Heart right ventricle (tissue), 16 donors: ENCODE data around the gene NBEA. TPM values are rescaled to one million over a fixed set of nuclear protein-coding genes. Genes with fewer than 3 reads are reported as not detected.

ENCODE experiments used
- ATAC-seq, 8 donors: fragments of 200-7000 bp; cut with Tn5 transposase; one replicate each; pipeline ENCODE4 v1.9.1; 2020; ENCODE audit warnings: mild to moderate bottlenecking in 8 of 8, moderate library complexity in 8 of 8, moderate number of reproducible peaks in 1 of 8
- DNase-seq, 2 donors: peaks; one replicate each; pipeline ENCODE4 v3.0.0-alpha.2; 2020
- H3K27ac ChIP-seq, 10 donors: fragments of 200-600 bp; sonication (generic) in 2 of 10; one replicate each; pipeline versions ENCODE4 v1.5.0 to v1.8.0; 2020 to 2022; ENCODE audit warnings: mild to moderate bottlenecking in 3 of 10
- H3K27me3 ChIP-seq, 7 donors: fragments of 200-600 bp; one replicate each; pipeline ENCODE4 v1.8.0; 2021 to 2022; ENCODE audit warnings: mild to moderate bottlenecking in 2 of 7
- H3K36me3 ChIP-seq, 9 donors: fragments of 200-600 bp; sonication (generic) in 1 of 9; one replicate each; pipeline versions ENCODE4 v1.5.0 to v1.8.0; 2020 to 2022; ENCODE audit warnings: mild to moderate bottlenecking in 2 of 9
- H3K4me1 ChIP-seq, 9 donors: fragments of 200-600 bp; sonication (generic) in 1 of 9; one replicate each; pipeline versions ENCODE4 v1.5.0 to v1.8.0; 2020 to 2022; ENCODE audit warnings: mild to moderate bottlenecking in 4 of 9
- H3K4me3 ChIP-seq, 10 donors: fragments of 200-600 bp; sonication (generic) in 2 of 10; one replicate each; pipeline versions ENCODE4 v1.5.0 to v1.8.0; 2020 to 2022; ENCODE audit warnings: mild to moderate bottlenecking in 7 of 10, moderate library complexity in 2 of 10
- H3K9me3 ChIP-seq, 11 donors: fragments of 200-600 bp in 10 of 11; sonication (generic) in 2 of 11; one replicate each; pipeline versions ENCODE4 v1.5.0 to v1.8.0; 2013 to 2022; ENCODE audit warnings: mild to moderate bottlenecking in 2 of 11, control low read depth in 1 of 11, moderate library complexity in 1 of 11
- CTCF ChIP-seq, 9 donors: fragments of 200-600 bp; sonication (generic) in 2 of 9; IDR thresholded peaks; one replicate each; pipeline versions ENCODE4 v1.5.0 to v1.8.0; 2021 to 2022; ENCODE audit warnings: antibody characterized with exemption in 9 of 9, mild to moderate bottlenecking in 5 of 9, moderate library complexity in 1 of 9
- WGBS, 2 donors: extraction: QIAGEN DNeasy Blood & Tissue Kit; methylation state at CpG; one replicate each; pipeline ENCODE4 v1.1.7; 2013; ENCODE audit warnings: inconsistent platforms in 1 of 2; 5-methylcytosine and 5-hydroxymethylcytosine counted together
- intact Hi-C, 10 donors: fragments of 100-400 bp; cut with DNase I; formaldehyde crosslinking; loops; one replicate each; pipeline versions ENCODE4 v1.11.1 to v1.14.2; 2022
- polyA plus RNA-seq, 2 donors: library from polyadenylated mRNA; stranded (reverse); fragments of 200-250 nt; gene quantifications; one replicate each; pipeline ENCODE4 v1.2.3, GENCODE V29; 2013
- total RNA-seq, 10 donors: library from RNA; stranded (reverse); fragmentation: NEBNext Ultra II Directional in 3 of 10; extraction: Animal tissue kit (Norgen Biotek cat#: 25700) in 3 of 10; gene quantifications; one replicate each; pipeline versions ENCODE4 v1.2.1 to v1.2.4, GENCODE V29; 2021 to 2023
- donor health status: Arrhythmogenic right ventricular cardiomyopathy.
- donor health status: ischemic (EF 13 %, LVEDD 7.1; RV severe dilation, severe dysfunction).
- donor health status: healthy with polysubstance abuse.
- donor health status: DM: no; HTN: yes; CAD: no.
- donor health status: DM: no; HTN: no; CAD: no.
- donor health status: ischemic (EF 25% LVEDD 6.9; RV normal size, moderate dysfunction).
- donor health status: ischemic (EF 25% LVEDD 5.7; RV mildly dilated, moderate dysfunction).
- donor health status: healthy.
- donor health status: DM: yes; HTN: yes; CAD: no.
- donor health status: Ischemic cardiomyopathy.
- donor health status: ischemic (EF 35%, LVEDD 5.7; RV mildly dilated, moderate dysfunction).
- donor health status: nonischemic (EF 11% LVEDD 7.7; RV severe dilation, severe dysfunction).
- donor health status: DM: yes; HTN: yes; CAD: no.
- donor health status: PGD.
- donor health status: ischemic (EF 29% LVEDD 5.4; RV normal size, mild dysfunction).
- donor health status: nonischemic (EF 23%, LVEDD 6.1; RV moderate dilation, normal function).

The NBEA gene
- total and polyA plus RNA-seq, 12 donors, result 4.3 to 30.6 (median 24.5) TPM

GRCh38 chr13:35621989-35622388, 679.9 kb downstream of the NBEA start:
- no peak for ATAC-seq
- H3K4me1 ChIP-seq, result no peaks in the 10 kb centered on the region
- H3K36me3 ChIP-seq, result no peaks in the 10 kb centered on the region
- H3K4me3 ChIP-seq, result no peak overlapping the region
- intact Hi-C loops, result no loop called here
- no peak overlapping the region for H3K27ac ChIP-seq
- no peaks in the 10 kb centered on the region for H3K27me3 ChIP-seq
- no peaks in the 10 kb centered on the region for H3K9me3 ChIP-seq
- TF ChIP-seq CTCF (IDR thresholded peaks at IDR 0.05), result no peak
- no peak for DNase-seq

GRCh38 chr13:35629026-35629425, 687.0 kb downstream of the NBEA start:
- H3K9me3 ChIP-seq, result no peaks in the 10 kb centered on the region
- TF ChIP-seq CTCF (IDR thresholded peaks at IDR 0.05), result no peak
- intact Hi-C loops, result no loop called here
- no peak overlapping the region for H3K27ac ChIP-seq
- no peak overlapping the region for H3K4me3 ChIP-seq
- ATAC-seq (no peak), DNase-seq (no peak)
- 90 to 93% methylated on average over 2 of the region's 2 CpGs for WGBS, 2 donors
- H3K4me1 ChIP-seq, result no peaks in the 10 kb centered on the region
- no peaks in the 10 kb centered on the region for H3K27me3 ChIP-seq
- H3K36me3 ChIP-seq, result peaks cover 0 to 17% (median 0%) of the 10 kb centered on the region in 9 donors

DNA sequence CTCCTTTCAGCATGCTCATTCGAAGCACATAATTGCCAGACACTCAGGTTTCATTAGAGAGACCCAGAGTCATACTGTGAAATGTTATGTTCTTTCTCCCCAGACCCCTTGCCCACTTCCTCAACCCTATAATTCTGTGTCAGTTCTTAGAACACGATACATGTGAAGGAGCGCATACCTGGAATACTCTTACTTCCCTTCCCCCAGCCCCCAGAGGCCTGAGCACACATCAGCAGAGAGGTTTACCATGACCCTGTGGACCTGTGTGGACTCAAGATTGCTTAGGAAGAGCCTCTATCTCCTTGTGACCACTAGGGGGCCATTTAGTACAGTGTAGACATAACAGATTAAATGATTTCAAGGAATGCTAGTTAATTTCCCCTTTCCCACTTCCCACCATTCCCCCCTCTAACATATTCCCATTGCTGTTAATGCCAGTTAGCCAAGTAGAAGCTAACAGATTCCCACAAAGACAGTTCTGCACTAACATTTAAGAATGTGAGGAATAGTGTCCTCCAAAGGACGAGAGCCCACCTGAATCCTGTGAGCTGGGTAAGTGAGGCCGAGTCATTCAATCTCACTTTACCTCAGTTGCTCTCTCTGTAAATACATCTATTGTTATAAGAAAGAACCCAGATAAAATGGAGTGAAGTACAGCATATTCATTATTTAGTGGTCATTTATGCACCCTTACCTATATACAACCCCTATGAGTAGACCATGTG, 688.6 kb downstream of the NBEA start:
- intact Hi-C loops, result loop anchor here in 9 of 10 donors (1.0 to 10.0 kb wide), 10 partner anchors 82 to 324 kb away; no protein-coding TSS in a partner anchor
- Histone ChIP-seq H3K27me3 (no peaks in the 10 kb centered on the region), H3K36me3 (peaks cover 0 to 17% (median 0%) of the 10 kb centered on the region in 9 donors), H3K9me3 (no peaks in the 10 kb centered on the region), H3K4me1 (no peaks in the 10 kb centered on the region), H3K4me3 (no peak overlapping the region), H3K27ac (no peak overlapping the region)
- peak in 7 of 8 donors; percentile 68 to 81 (median 76) for ATAC-seq
- WGBS, 2 donors, result 72 to 82% methylated on average over 5 of the region's 5 CpGs
- peak; percentile 53 to 78 (median 69) for TF ChIP-seq CTCF (IDR thresholded peaks at IDR 0.05)
- peak in 1 of 2 donors; percentile 7 for DNase-seq

DNA sequence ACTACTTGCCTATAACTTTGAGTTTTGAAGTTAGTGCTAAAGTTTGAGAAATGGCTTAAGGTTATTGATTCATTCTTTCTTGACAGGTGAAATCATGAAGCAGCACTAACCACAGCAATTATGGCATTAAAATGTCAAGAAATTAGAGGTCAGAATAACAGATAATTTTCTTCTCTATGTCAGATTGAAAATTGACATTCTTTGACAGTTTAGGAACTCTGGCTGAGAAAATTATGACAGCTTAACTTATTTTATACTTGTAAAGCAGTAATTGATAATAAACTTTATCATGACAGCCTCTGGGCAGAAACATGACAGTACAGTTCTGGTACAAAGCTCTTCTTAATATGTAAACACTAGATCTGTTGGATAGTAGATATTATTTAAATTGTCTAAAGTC, 689.6 kb downstream of the NBEA start:
- no peak for DNase-seq
- ATAC-seq, result no peak
- TF ChIP-seq CTCF (IDR thresholded peaks at IDR 0.05), result no peak
- Histone ChIP-seq H3K27me3 (no peaks in the 10 kb centered on the region), H3K9me3 (no peaks in the 10 kb centered on the region), H3K4me1 (no peaks in the 10 kb centered on the region), H3K4me3 (no peak overlapping the region), H3K36me3 (peaks cover 0 to 17% (median 0%) of the 10 kb centered on the region in 9 donors), H3K27ac (no peak overlapping the region)
- intact Hi-C loops, result loop anchor here in 9 of 10 donors (2.0 to 10.0 kb wide), 9 partner anchors 81 to 323 kb away; no protein-coding TSS in a partner anchor
